Measurements from ENCODE around the gene BMP6.

- TF ChIP-seq EZH2 (IDR thresholded peaks at IDR 0.05; ENCODE audit: borderline replicate concordance, low read depth, low read length, severe bottlenecking) = no peak
- TF ChIP-seq, protein P1, sequence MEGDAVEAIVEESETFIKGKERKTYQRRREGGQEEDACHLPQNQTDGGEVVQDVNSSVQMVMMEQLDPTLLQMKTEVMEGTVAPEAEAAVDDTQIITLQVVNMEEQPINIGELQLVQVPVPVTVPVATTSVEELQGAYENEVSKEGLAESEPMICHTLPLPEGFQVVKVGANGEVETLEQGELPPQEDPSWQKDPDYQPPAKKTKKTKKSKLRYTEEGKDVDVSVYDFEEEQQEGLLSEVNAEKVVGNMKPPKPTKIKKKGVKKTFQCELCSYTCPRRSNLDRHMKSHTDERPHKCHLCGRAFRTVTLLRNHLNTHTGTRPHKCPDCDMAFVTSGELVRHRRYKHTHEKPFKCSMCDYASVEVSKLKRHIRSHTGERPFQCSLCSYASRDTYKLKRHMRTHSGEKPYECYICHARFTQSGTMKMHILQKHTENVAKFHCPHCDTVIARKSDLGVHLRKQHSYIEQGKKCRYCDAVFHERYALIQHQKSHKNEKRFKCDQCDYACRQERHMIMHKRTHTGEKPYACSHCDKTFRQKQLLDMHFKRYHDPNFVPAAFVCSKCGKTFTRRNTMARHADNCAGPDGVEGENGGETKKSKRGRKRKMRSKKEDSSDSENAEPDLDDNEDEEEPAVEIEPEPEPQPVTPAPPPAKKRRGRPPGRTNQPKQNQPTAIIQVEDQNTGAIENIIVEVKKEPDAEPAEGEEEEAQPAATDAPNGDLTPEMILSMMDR (IDR thresholded peaks at IDR 0.05; ENCODE audit: extremely low read depth in 1 of 2, insufficient read depth in 1 of 2, low read depth in 1 of 2, low read length in 2 of 2) = no peak
- TF ChIP-seq, protein P2, sequence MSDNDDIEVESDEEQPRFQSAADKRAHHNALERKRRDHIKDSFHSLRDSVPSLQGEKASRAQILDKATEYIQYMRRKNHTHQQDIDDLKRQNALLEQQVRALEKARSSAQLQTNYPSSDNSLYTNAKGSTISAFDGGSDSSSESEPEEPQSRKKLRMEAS (IDR thresholded peaks at IDR 0.05; ENCODE audit: insufficient read depth, insufficient read length) = no peak
- TF ChIP-seq POLR2A (IDR thresholded peaks at IDR 0.05; ENCODE audit: low read depth, low read length) = no peak
- TF ChIP-seq FOS (IDR thresholded peaks at IDR 0.05; ENCODE audit: borderline replicate concordance, insufficient read depth, low read length) = no peak
Observed at GRCh38 chr6:7745942-7746341, 20.0 kb downstream of the BMP6 start.

Measured in endothelial cell of umbilical vein (primary cell).